GM12878 (cell line): ENCODE measurements around the gene TNFRSF14. TPM values are rescaled to one million over a fixed set of nuclear protein-coding genes. Genes with fewer than 3 reads are reported as not detected.

Source experiments
- ATAC-seq: fragments of 200-7000 bp; cut with Tn5 transposase; 3 replicates; pipeline ENCODE4 v1.9.1; 2020; ENCODE audit warnings: mild to moderate bottlenecking, moderate library complexity
- BruUV-seq: library from RNA; stranded (reverse); fragments of 400-500 nt; replicated peaks from 2 replicates; lab custom pipeline; 2021; lab: Mats Ljungman, UMichigan
- CTCF ChIA-PET: fragments of 300-600 bp; sonication (Branson Sonifier 250); formaldehyde crosslinking; extraction: SDS; loops from one replicate; lab custom pipeline; 2021; ENCODE audit warnings: inconsistent platforms; lab: Yijun Ruan, JAX
- POLR2A ChIA-PET: fragments of 350-600 bp; formaldehyde crosslinking; extraction: SDS; loops from one replicate; lab custom pipeline; 2021; ENCODE audit warnings: inconsistent platforms; lab: Charles Lee
- RAD21 ChIA-PET: fragments of 300-600 bp; sonication (Branson Sonifier 250); formaldehyde crosslinking; loops from one replicate; lab custom pipeline; 2023; ENCODE audit warnings: antibody characterized with exemption; ENCODE audit not compliant: unreplicated experiment; lab: Charles Lee
- SMC1A ChIA-PET: fragments of 300-600 bp; sonication (Branson Sonifier 250); formaldehyde crosslinking; loops from one replicate; lab custom pipeline; 2023; ENCODE audit not compliant: unreplicated experiment, uncharacterized antibody; lab: Charles Lee
- DNase-seq: peaks from one replicate; pipeline ENCODE4 v3.0.0-alpha.2; 2011; ENCODE audit warnings: low read depth, low spot score
- FAIRE-seq: peaks from 3 replicates; lab custom pipeline; 2011; peaks lifted over from hg19 to GRCh38; lab: Jason Lieb, UNC
- H2AFZ ChIP-seq: 2 replicates; pipeline ENCODE4 v1.6.0; 2011; ENCODE audit warnings: low read depth, low read length, control low read depth; ENCODE audit not compliant: control insufficient read depth
- H3K27ac ChIP-seq: 2 replicates; pipeline ENCODE4 v1.5.1; 2011; ENCODE audit warnings: control low read depth; ENCODE audit not compliant: control insufficient read depth, insufficient read depth
- H3K27me3 ChIP-seq, 2 experiments: replicated peaks in 1 of 2; 2 replicates each; pipeline versions ENCODE4 v1.6.0 to v1.6.1; 2011; ENCODE audit warnings: low read length in 1 of 2; ENCODE audit not compliant: control insufficient read depth in 2 of 2, insufficient read depth in 2 of 2
- H3K36me3 ChIP-seq, 2 experiments: 2 replicates each; pipeline ENCODE4 v1.5.1; 2011; ENCODE audit warnings: low read length in 1 of 2; ENCODE audit not compliant: control insufficient read depth in 2 of 2, insufficient read depth in 2 of 2
- H3K4me1 ChIP-seq: 2 replicates; pipeline ENCODE4 v1.6.1; 2011; ENCODE audit warnings: mild to moderate bottlenecking, low read length, moderate library complexity, mixed read lengths; ENCODE audit not compliant: control insufficient read depth, insufficient read depth
- H3K4me2 ChIP-seq: 2 replicates; pipeline ENCODE4 v1.6.0; 2011; ENCODE audit warnings: control low read depth; ENCODE audit not compliant: control insufficient read depth, insufficient read depth
- H3K4me3 ChIP-seq: fragments of 200-600 bp; sonication (generic); 2 replicates; pipeline ENCODE4 v1.5.1; 2016
- H3K79me2 ChIP-seq: 2 replicates; pipeline ENCODE4 v1.6.0; 2011; ENCODE audit warnings: low read length; ENCODE audit not compliant: control insufficient read depth, insufficient read depth
- H3K9ac ChIP-seq: 2 replicates; pipeline ENCODE4 v1.8.0; 2011; ENCODE audit warnings: low read length, control low read depth, mixed read lengths; ENCODE audit not compliant: control insufficient read depth, insufficient read depth
- H3K9me3 ChIP-seq: replicated peaks from 3 replicates; pipeline ENCODE4 v1.5.1; 2011; ENCODE audit warnings: mild to moderate bottlenecking, low read length; ENCODE audit not compliant: control insufficient read depth, insufficient read depth
- H4K20me1 ChIP-seq: 2 replicates; pipeline ENCODE4 v1.6.0; 2011; ENCODE audit not compliant: control insufficient read depth, insufficient read depth
- CBX3 ChIP-seq: fragments of 200-600 bp; sonication (generic); IDR thresholded peaks from 2 replicates; pipeline ENCODE4 v1.6.1; 2016; ENCODE audit warnings: low read depth, borderline replicate concordance
- CHD1 ChIP-seq: IDR thresholded peaks from 2 replicates; pipeline ENCODE4 v1.6.1; 2012; ENCODE audit warnings: low read depth, low read length, improper control_type of control experiment
- CHD2 ChIP-seq: IDR thresholded peaks from 2 replicates; pipeline ENCODE4 v1.6.1; 2011; ENCODE audit warnings: low read depth, low read length, improper control_type of control experiment, borderline replicate concordance
- NR2C2 ChIP-seq: IDR thresholded peaks from 2 replicates; pipeline ENCODE4 v1.6.1; 2011; ENCODE audit warnings: borderline replicate concordance, low read depth; ENCODE audit not compliant: control insufficient read depth, insufficient read length
- POLR2AphosphoS2 ChIP-seq: IDR thresholded peaks from 2 replicates; pipeline ENCODE4 v1.6.1; 2011; ENCODE audit warnings: low read depth, mild to moderate bottlenecking, low read length, improper control_type of control experiment, moderate library complexity
- SPI1 ChIP-seq: IDR thresholded peaks from 2 replicates; pipeline ENCODE4 v1.6.1; 2011; ENCODE audit warnings: low read depth, mild to moderate bottlenecking, low read length, moderate library complexity, borderline replicate concordance; ENCODE audit not compliant: insufficient read depth
- TARDBP ChIP-seq: IDR thresholded peaks from 2 replicates; pipeline ENCODE4 v1.6.1; 2016; ENCODE audit warnings: borderline replicate concordance
- WGBS: methylation state at CpG from one replicate; pipeline ENCODE4 v1.1.6; 2016; ENCODE audit warnings: low lambda C conversion rate; ENCODE audit not compliant: insufficient replicate concordance, insufficient coverage; ENCODE audit errors: missing lambda C conversion rate; 5-methylcytosine and 5-hydroxymethylcytosine counted together
- in situ Hi-C: fragments of 300-500 bp; cut with MboI; formaldehyde crosslinking; loops from 9 replicates; pipeline ENCODE4 v1.14.3; 2018; ENCODE audit warnings: mixed read lengths
- intact Hi-C: fragments of 100-400 bp; cut with micrococcal nuclease; formaldehyde crosslinking; loops from one replicate; pipeline ENCODE4 v1.14.2; 2022; ENCODE audit not compliant: unreplicated experiment
- polyA plus RNA-seq, 11 experiments: library from polyadenylated mRNA; depleted of rRNA in 4 of 11; unstranded in 6 of 11; stranded (reverse) in 5 of 11; fragments of >200 nt; fragmentation: Nextera tagmentation in 4 of 11; fragmentation: Illumina TruSeq in 1 of 11; extraction: Ambion mirVana in 4 of 11; extraction: Trizol in 1 of 11; gene quantifications; 1 replicate in 1 of 11; 2 replicates in 10 of 11; pipeline versions ENCODE4 v1.2.1 to v1.2.3, GENCODE V29; 2011 to 2016; ENCODE audit warnings: inconsistent platforms in 2 of 11, missing spikeins in 2 of 11, low read depth in 1 of 11
- total RNA-seq, 4 experiments: library from RNA; depleted of rRNA in 3 of 4; stranded (reverse); fragments of >200 nt in 3 of 4; fragmentation: Illumina TruSeq in 1 of 4; extraction: Trizol in 1 of 4; gene quantifications; 2 replicates each; pipeline versions ENCODE4 v1.2.1 to v1.2.3, GENCODE V29; 2013 to 2021
- TF ChIP-seq, protein P1 (sequence below): fragments of 450-650 bp; formaldehyde crosslinking; IDR thresholded peaks from 2 replicates; pipeline ENCODE4 v1.5.0; 2022; ENCODE audit warnings: mild to moderate bottlenecking, missing genetic modification characterization
- TF ChIP-seq, protein P2 (sequence below): fragments of 450-650 bp; IDR thresholded peaks from 2 replicates; pipeline ENCODE4 v1.6.1; 2017; ENCODE audit warnings: antibody characterized with exemption, mild to moderate bottlenecking, moderate library complexity
- TF ChIP-seq, protein P3 (sequence below): fragments of 150-350 bp; IDR thresholded peaks from 2 replicates; pipeline ENCODE4 v1.6.1; 2014; ENCODE audit warnings: mild to moderate bottlenecking, low read depth, low read length
- TF ChIP-seq, protein P4 (sequence below): fragments of 450-650 bp; IDR thresholded peaks from 2 replicates; pipeline ENCODE4 v1.6.1; 2014; ENCODE audit warnings: mild to moderate bottlenecking

The TNFRSF14 gene
- total and polyA plus RNA-seq, 10 of the 15 experiments (the other 5 are each of a cell fraction or from before 2014, with no cell fraction given), result 0.43 to 114 (median 41.5) TPM

DNA sequence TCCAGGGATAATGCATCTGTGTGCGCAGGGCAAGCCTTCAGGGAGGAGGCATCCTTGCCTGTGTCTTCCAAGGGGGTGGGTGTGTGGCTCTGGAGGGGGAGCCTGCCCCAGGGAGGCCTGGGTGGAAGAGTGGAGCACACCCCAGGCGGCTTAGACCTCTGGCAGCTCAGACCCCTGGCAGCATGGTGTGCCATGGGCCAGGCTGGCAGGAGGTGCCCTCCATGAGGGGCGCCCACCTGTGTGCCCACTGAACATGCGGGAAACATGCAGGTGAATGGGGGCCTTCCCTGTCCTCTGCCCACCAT lies 28.7 kb upstream of the TNFRSF14 start (continued):
- TF ChIP-seq, protein P1, sequence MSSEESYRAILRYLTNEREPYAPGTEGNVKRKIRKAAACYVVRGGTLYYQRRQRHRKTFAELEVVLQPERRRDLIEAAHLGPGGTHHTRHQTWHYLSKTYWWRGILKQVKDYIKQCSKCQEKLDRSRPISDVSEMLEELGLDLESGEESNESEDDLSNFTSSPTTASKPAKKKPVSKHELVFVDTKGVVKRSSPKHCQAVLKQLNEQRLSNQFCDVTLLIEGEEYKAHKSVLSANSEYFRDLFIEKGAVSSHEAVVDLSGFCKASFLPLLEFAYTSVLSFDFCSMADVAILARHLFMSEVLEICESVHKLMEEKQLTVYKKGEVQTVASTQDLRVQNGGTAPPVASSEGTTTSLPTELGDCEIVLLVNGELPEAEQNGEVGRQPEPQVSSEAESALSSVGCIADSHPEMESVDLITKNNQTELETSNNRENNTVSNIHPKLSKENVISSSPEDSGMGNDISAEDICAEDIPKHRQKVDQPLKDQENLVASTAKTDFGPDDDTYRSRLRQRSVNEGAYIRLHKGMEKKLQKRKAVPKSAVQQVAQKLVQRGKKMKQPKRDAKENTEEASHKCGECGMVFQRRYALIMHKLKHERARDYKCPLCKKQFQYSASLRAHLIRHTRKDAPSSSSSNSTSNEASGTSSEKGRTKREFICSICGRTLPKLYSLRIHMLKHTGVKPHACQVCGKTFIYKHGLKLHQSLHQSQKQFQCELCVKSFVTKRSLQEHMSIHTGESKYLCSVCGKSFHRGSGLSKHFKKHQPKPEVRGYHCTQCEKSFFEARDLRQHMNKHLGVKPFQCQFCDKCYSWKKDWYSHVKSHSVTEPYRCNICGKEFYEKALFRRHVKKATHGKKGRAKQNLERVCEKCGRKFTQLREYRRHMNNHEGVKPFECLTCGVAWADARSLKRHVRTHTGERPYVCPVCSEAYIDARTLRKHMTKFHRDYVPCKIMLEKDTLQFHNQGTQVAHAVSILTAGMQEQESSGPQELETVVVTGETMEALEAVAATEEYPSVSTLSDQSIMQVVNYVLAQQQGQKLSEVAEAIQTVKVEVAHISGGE, result no peak
- no peak for TF ChIP-seq SPI1
- no peak for TF ChIP-seq NR2C2

DNA sequence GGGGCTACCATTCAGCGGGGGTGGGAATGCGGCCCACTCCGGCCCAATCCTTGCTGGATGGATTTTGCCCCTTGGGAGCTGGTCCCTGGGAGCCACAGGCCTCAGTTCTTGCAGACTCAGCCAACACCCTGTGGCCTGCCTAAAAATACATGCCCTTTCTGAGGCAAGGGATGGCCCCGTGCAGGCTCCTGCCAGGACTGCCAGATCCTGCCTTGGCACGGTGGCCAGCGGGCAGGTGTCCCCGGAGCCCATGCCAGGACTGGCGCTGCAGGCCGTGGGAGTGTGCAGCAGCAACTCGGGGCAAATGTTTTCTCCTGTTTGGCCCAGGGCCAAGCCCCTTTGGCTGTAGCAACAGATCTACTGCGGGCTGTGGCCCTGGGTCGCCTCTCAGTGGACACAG lies 28.2 kb upstream of the TNFRSF14 start:
- in situ Hi-C loops (loop anchor here (10.0 kb wide), 1 partner anchor 323 kb away; no protein-coding TSS in a partner anchor), intact Hi-C loops (no loop called here)
- no TSS peak for BruUV-seq
- WGBS, result 68% methylated on average over 12 of the region's 12 CpGs
- ATAC-seq, result no peak
- ChIA-PET CTCF (no interaction called here), RAD21 (interaction anchor here (5.9 kb wide), 1 partner anchor 19 kb away, joined by 86 read pairs; no protein-coding TSS in a partner anchor), POLR2A (interaction anchor here (0.9 to 1.8 kb wide), 2 partner anchors 18 to 19 kb away, joined by 3 to 5 read pairs; no protein-coding TSS in a partner anchor), SMC1A (no interaction called here)
- no peak overlapping the region for H2AFZ ChIP-seq
- no peak overlapping the region for H3K27ac ChIP-seq
- no peak for DNase-seq
- H3K27me3 ChIP-seq, result peaks cover 6 to 19% of the 10 kb centered on the region in 2 experiments
- H3K4me2 ChIP-seq, result no peak overlapping the region
- H4K20me1 ChIP-seq, result peaks cover 3% of the 10 kb centered on the region; the same call in 1 of the 2 replicates
- no peak overlapping the region for H3K4me3 ChIP-seq
- no peaks in the 10 kb centered on the region; a peak in 1 of 4 replicates for H3K36me3 ChIP-seq
- no peaks in the 10 kb centered on the region for H3K9me3 ChIP-seq
- peaks cover 25% of the 10 kb centered on the region for H3K4me1 ChIP-seq
- no peak for FAIRE-seq
- no peak overlapping the region for H3K9ac ChIP-seq
- peaks cover 30% of the 10 kb centered on the region for H3K79me2 ChIP-seq
- TF ChIP-seq CHD2 (no peak), POLR2AphosphoS2 (no peak), CBX3 (no peak), CHD1 (no peak), TARDBP (no peak)
- TF ChIP-seq, protein P2, sequence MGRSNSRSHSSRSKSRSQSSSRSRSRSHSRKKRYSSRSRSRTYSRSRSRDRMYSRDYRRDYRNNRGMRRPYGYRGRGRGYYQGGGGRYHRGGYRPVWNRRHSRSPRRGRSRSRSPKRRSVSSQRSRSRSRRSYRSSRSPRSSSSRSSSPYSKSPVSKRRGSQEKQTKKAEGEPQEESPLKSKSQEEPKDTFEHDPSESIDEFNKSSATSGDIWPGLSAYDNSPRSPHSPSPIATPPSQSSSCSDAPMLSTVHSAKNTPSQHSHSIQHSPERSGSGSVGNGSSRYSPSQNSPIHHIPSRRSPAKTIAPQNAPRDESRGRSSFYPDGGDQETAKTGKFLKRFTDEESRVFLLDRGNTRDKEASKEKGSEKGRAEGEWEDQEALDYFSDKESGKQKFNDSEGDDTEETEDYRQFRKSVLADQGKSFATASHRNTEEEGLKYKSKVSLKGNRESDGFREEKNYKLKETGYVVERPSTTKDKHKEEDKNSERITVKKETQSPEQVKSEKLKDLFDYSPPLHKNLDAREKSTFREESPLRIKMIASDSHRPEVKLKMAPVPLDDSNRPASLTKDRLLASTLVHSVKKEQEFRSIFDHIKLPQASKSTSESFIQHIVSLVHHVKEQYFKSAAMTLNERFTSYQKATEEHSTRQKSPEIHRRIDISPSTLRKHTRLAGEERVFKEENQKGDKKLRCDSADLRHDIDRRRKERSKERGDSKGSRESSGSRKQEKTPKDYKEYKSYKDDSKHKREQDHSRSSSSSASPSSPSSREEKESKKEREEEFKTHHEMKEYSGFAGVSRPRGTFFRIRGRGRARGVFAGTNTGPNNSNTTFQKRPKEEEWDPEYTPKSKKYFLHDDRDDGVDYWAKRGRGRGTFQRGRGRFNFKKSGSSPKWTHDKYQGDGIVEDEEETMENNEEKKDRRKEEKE, result no peak
- TF ChIP-seq, protein P3, sequence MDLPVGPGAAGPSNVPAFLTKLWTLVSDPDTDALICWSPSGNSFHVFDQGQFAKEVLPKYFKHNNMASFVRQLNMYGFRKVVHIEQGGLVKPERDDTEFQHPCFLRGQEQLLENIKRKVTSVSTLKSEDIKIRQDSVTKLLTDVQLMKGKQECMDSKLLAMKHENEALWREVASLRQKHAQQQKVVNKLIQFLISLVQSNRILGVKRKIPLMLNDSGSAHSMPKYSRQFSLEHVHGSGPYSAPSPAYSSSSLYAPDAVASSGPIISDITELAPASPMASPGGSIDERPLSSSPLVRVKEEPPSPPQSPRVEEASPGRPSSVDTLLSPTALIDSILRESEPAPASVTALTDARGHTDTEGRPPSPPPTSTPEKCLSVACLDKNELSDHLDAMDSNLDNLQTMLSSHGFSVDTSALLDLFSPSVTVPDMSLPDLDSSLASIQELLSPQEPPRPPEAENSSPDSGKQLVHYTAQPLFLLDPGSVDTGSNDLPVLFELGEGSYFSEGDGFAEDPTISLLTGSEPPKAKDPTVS, result no peak
- TF ChIP-seq, protein P4, sequence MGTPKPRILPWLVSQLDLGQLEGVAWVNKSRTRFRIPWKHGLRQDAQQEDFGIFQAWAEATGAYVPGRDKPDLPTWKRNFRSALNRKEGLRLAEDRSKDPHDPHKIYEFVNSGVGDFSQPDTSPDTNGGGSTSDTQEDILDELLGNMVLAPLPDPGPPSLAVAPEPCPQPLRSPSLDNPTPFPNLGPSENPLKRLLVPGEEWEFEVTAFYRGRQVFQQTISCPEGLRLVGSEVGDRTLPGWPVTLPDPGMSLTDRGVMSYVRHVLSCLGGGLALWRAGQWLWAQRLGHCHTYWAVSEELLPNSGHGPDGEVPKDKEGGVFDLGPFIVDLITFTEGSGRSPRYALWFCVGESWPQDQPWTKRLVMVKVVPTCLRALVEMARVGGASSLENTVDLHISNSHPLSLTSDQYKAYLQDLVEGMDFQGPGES, result no peak
